Right atrium auricular region (tissue), 2 donors: ENCODE measurements around the gene MRPL2. TPM values are rescaled to one million over a fixed set of nuclear protein-coding genes. Genes with fewer than 3 reads are reported as not detected.

Experiments
- DNase-seq: peaks from one replicate; pipeline ENCODE4 v3.0.0-alpha.2; 2019; ENCODE audit warnings: low spot score
- H3K27ac ChIP-seq, 2 donors: fragments of 200-600 bp; sonication (generic); 1 replicate in 1 of 2; 2 replicates in 1 of 2; pipeline ENCODE4 v1.5.1; 2016 to 2019
- H3K27me3 ChIP-seq, 2 donors: fragments of 200-600 bp; sonication (generic); one replicate each; pipeline versions ENCODE4 v1.5.1 to v1.6.0; 2017 to 2019
- H3K36me3 ChIP-seq: fragments of 200-600 bp; sonication (generic); one replicate; pipeline ENCODE4 v1.5.1; 2016
- H3K4me1 ChIP-seq, 2 donors: fragments of 200-600 bp; sonication (generic); one replicate each; pipeline versions ENCODE4 v1.5.1 to v1.6.0; 2017 to 2019
- H3K4me3 ChIP-seq, 2 donors: fragments of 200-600 bp; sonication (generic); 1 replicate in 1 of 2; 2 replicates in 1 of 2; pipeline ENCODE4 v1.5.1; 2017 to 2019; ENCODE audit warnings: mild to moderate bottlenecking in 1 of 2, moderate library complexity in 1 of 2
- H3K9me3 ChIP-seq, 2 donors: fragments of 200-600 bp; sonication (generic); one replicate each; pipeline ENCODE4 v1.5.1; 2019
- CTCF ChIP-seq, 2 donors: fragments of 200-600 bp; sonication (generic); IDR thresholded peaks; one replicate each; pipeline ENCODE4 v1.5.1; 2019; ENCODE audit warnings: antibody characterized with exemption in 2 of 2
- total RNA-seq, 2 donors: library from RNA; depleted of rRNA; stranded (reverse); fragments of >200 nt; gene quantifications; one replicate each; pipeline ENCODE4 v1.1.0, GENCODE V29; 2016

The MRPL2 gene
- total RNA-seq, 2 donors from 2014 or later, result 37.0 to 41.0 TPM

GRCh38 chr6:43020052-43020705 is 39.1 kb downstream of the MRPL2 start:
- no peak overlapping the region for H3K4me3 ChIP-seq
- no peaks in the 10 kb centered on the region for H3K27me3 ChIP-seq
- H3K9me3 ChIP-seq, result no peaks in the 10 kb centered on the region
- no peak for DNase-seq
- H3K27ac ChIP-seq, result no peak overlapping the region
- H3K36me3 ChIP-seq, result peaks cover 42% of the 10 kb centered on the region
- H3K4me1 ChIP-seq, result peaks cover 0 to 65% of the 10 kb centered on the region in 2 donors
- TF ChIP-seq CTCF (IDR thresholded peaks at IDR 0.05), result no peak

- no peaks in the 10 kb centered on the region for H3K27me3 ChIP-seq
- no peak overlapping the region for H3K4me3 ChIP-seq
- TF ChIP-seq CTCF (IDR thresholded peaks at IDR 0.05), result no peak
- no peaks in the 10 kb centered on the region for H3K9me3 ChIP-seq
- no peak for DNase-seq
- peaks cover 0 to 70% of the 10 kb centered on the region in 2 donors for H3K4me1 ChIP-seq
- H3K27ac ChIP-seq, result no peak overlapping the region
- H3K36me3 ChIP-seq, result peaks cover 36% of the 10 kb centered on the region
Measured at GRCh38 chr6:43019152-43019551, 40.1 kb downstream of the MRPL2 start.

- H3K27me3 ChIP-seq, result no peaks in the 10 kb centered on the region
- H3K4me3 ChIP-seq, result peak overlapping the region; percentile 16 to 77
- H3K9me3 ChIP-seq, result no peaks in the 10 kb centered on the region
- peaks cover 0 to 66% of the 10 kb centered on the region in 2 donors for H3K4me1 ChIP-seq
- no peak for TF ChIP-seq CTCF (IDR thresholded peaks at IDR 0.05)
- peaks cover 36% of the 10 kb centered on the region for H3K36me3 ChIP-seq
- peak overlapping the region; percentile 88 to 90 for H3K27ac ChIP-seq
- DNase-seq, result no peak
Measured at GRCh38 chr6:43016943-43017334, 42.3 kb downstream of the MRPL2 start.

- H3K4me1 ChIP-seq, result peaks cover 0 to 69% of the 10 kb centered on the region in 2 donors
- no peaks in the 10 kb centered on the region for H3K9me3 ChIP-seq
- no peak for TF ChIP-seq CTCF (IDR thresholded peaks at IDR 0.05)
- H3K4me3 ChIP-seq, result peak overlapping the region; percentile 16 to 77
- H3K36me3 ChIP-seq, result peaks cover 42% of the 10 kb centered on the region
- H3K27ac ChIP-seq, result peak overlapping the region; percentile 88 to 90
- DNase-seq, result no peak
- no peaks in the 10 kb centered on the region for H3K27me3 ChIP-seq
Measured at GRCh38 chr6:43016176-43016942, 42.9 kb downstream of the MRPL2 start.

GRCh38 chr6:43014434-43014909 is 44.8 kb downstream of the MRPL2 start:
- Histone ChIP-seq H3K27ac (peak overlapping the region; percentile 88 to 90), H3K27me3 (no peaks in the 10 kb centered on the region), H3K4me1 (peaks cover 0 to 58% of the 10 kb centered on the region in 2 donors), H3K9me3 (no peaks in the 10 kb centered on the region), H3K4me3 (peak overlapping the region; percentile 77 to 83), H3K36me3 (peaks cover 46% of the 10 kb centered on the region)
- DNase-seq, result no peak
- no peak for TF ChIP-seq CTCF (IDR thresholded peaks at IDR 0.05)
